ENCODE results near the gene HOXD4.

- TF ChIP-seq CTCF (IDR thresholded peaks at IDR 0.05) (no peak), USF1 (IDR thresholded peaks at IDR 0.05; ENCODE audit: borderline replicate concordance, low read depth) (no peak), POLR2AphosphoS5 (IDR thresholded peaks at IDR 0.05; ENCODE audit: low read depth, low read length) (no peak), EP300 (IDR thresholded peaks at IDR 0.05; ENCODE audit: borderline replicate concordance in 1 of 2, low read depth in 1 of 2, low read length in 1 of 2) (no peak), NRF1 (IDR thresholded peaks at IDR 0.05; ENCODE audit: low read depth, low read length) (no peak)
Measured at GRCh38 chr2:176130957-176131847, 20.1 kb upstream of the HOXD4 start.

Measured in SK-N-SH (cell line).